Right forelimb (tissue), 1 donor: ENCODE results near the gene MAP3K14.

ENCODE experiments used
- DNase-seq: peaks from one replicate; pipeline ENCODE4 v3.0.0-alpha.2; 2018

MAP3K14 gene

DNA sequence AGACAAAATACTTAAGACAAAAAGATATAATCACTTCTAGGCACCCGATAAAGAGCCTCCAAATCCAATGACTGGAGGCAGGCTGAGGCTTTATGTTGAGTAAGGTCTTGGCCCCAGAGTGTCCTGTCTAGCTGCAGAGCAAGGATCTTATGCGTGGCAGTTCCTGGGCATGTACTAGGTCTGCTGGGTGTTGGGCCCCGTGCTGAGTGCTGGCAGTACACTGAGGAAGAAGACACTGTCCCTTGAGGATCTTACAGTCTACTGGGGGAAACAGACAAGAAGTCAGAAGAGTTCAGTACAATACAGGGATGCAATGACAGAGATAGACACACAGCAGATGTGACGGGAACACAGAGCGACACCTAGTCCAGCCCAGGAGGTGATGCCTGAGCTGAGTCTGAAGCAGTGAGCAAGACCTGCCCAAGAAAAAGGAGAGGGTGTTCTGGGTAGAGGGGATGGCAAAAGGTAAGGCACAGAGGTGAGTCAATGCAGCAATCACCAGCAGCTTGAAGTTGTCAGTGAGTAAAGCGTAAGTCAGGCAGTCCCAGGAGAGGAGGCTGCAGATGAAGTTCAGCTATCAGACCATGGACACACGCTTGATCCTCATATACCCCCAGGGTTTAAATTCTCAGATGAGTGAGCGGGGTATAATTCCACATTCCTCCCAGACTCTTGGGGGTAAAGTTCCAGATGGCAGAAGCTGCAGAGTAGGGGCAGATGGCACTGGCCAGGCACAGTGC, 18.1 kb downstream of the MAP3K14 start:
- DNase-seq: no peak

DNA sequence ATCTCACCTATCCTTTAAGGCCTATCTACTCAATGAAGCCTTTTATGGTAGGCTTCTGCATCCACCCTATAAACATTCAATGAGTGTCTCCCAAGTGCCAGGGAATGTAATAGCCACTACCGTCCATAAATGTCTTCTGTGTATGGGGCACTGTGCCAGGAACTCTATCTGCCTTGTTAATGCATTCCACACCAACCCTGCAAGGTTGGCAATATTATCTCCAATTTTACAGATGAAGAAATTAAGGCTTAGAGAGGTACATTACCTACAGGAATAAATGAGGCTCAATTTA, 20.0 kb downstream of the MAP3K14 start:
- no peak for DNase-seq

DNA sequence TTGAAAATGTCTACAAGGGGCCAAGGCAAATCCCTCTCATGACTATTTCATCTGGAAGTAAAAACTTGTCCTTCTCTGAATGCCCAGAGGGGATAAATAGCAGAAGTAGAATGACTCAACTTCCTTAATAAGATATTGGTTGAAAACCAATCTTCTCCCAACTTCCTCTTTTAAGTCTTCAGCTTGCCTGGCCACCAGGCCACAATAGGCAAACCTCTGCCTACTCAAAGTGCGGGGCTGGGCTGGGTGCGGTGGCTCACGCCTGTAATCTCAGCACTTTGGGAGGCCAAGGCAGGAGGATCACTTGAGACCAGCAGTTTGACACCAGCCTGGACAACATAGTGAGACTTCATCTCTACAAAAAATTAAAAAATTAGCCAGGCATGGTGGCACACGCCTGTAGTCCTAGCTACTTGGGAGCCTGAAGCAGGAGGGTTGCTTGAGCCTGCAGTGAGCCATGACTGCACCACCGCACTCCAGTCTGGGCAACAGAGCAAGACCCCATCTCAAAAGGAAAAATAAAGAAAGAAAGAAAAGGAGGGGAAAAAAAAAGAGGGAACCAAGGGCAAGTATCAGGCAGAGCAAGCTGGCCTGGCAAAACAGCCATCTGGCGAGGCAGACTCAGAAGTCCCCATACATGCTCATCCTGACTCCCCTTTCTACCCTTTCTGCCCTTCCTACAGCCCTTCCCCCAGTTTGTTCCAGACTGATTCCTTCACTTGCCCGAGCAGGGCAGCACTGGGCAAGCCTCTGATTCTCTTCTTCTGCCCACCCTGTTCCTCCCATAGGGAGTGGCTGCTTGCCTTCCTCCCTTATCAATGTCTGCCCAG, 20.6 kb downstream of the MAP3K14 start:
- no peak for DNase-seq

DNA sequence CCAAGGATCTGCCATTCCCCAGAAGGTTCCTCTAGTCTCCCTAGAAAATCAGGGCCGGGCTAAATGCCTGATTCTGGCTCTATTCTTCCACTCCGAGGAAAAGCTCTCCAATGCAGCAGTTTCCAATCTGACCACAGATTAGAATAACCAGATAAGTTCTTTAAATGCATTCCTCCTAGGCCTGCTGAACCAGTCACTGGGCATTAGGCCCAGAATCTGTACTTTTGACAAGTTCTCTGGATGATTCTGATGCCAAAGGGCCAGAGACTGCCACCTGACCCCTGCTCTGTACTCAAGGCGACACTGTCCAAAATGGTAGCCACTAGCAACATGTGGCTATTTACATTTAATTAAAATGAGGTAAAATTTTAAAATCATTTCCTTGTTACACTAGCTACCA, 22.3 kb downstream of the MAP3K14 start:
- no peak for DNase-seq

DNA sequence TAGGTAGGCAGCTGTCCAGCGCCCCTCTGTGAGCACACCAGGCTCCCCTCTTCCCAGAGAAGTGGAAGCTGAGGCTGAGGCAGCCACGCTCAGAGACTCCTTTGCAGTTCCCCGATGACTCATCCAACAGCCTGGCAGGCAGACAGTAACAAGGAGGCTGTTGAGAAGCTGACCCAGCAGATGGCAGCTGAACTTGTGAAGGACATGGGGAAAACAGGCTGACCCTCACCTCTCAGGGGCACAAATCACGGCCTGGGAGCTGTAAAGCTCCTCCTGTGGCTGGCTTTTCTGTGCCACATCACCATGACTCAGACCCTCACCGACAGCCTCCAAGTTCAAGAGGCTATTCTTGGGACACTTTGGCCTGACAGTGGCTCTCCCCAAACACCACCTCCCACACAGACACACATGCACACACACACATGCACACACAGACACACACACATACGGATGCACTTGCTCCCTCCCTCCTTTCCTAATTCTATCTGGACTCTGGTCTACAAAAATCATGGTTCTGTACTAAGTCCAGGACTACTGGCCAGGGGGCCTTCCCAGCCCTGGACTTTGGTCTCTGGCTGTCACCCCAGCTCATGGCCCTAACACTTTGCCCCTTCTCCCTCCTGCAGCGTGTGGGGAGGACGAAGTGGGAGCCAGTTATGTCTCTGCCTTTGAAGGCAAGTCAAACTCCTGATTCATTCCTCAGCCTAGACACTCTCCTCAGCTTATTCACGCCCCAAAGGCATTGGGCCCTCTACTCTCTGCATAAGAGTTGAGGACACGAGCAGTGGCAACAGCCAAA, 23.2 kb downstream of the MAP3K14 start:
- no peak for DNase-seq

DNA sequence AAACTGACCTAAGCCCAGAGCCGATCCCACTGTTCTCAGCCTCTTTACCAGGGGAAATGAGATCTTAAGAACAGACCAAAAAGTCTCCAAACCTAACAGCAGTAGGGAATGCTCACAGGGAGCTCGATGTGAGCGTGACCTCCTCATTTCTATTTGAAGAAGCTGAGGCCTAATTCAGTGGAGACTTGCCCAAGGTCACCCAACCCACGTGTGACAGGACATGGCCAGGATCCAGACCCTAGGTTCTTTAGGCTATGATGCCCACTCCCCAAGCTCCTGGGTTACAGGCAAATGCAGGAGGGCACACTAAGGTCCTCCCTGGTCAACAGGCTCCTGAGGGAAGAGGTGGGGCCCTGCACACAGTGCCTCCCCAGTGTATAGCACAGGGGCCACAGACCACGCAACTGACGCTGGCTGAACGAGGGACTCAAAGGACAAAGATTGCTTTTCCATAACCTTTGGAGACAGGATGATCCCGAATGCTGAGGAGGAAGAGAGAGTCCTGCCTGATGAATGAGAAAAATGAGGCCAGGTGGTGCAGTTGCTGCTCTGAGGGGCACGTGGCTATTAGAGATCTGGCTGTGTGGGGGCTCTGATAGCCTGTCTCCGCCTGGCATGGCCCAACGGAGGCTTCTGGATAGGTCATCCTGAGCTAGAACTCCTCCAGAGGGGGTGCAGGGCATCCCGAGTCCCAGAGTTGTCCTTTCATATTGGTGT, 24.0 kb downstream of the MAP3K14 start:
- no peak for DNase-seq

DNA sequence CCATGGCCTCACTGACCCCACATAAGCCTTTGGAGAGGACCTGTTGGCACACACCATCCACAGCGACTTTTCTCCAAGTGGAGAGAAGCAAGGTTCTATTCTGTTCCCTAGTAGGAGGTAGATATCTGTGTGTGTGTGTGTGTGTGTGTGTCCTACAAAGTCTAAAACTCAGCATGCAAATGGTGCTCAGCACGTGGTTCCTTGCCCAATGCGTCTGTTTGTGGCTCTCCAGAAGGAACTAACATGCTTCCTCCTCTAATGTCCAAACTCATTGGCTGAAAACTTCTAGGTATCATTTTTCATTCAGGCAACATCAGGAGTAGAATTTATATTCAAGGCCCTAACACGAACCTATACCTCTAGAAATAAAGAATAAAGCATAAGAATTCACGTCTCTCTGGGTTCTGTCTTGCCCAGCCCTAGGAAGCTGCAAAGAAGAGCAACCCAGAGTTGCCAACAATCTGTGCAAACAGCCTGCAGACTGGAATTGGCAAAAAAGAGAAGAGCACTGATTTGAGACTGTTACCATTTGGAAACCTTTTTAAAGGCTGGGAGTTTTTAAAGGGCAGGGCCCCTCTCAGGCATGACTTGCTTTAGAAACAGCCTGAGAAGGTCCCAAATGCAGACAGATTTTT, 25.5 kb downstream of the MAP3K14 start:
- DNase-seq: no peak

DNA sequence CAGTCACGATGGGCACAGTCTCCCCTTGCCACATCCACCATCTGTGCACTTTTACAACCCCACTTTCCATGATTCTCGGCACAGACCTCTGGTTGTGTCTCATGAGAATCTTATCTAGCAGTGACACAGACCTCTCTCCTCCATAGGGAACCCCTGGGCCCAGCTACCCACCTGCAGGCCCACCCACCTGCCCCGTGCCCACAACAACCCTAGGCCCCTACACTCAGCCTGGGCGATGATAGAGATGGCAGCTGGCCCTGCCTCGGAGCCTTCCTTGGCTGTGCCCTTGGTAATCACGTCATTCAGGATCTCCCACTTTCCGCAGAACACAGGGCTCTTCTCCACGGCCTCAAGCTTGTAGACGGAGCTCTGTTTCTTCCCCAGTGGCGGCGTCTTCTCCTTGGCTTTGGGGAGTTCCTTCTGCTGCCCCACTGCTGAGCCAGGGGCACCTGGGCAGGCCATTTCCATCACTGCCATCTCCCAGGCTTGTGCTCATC, 26.5 kb downstream of the MAP3K14 start:
- no peak for DNase-seq

DNA sequence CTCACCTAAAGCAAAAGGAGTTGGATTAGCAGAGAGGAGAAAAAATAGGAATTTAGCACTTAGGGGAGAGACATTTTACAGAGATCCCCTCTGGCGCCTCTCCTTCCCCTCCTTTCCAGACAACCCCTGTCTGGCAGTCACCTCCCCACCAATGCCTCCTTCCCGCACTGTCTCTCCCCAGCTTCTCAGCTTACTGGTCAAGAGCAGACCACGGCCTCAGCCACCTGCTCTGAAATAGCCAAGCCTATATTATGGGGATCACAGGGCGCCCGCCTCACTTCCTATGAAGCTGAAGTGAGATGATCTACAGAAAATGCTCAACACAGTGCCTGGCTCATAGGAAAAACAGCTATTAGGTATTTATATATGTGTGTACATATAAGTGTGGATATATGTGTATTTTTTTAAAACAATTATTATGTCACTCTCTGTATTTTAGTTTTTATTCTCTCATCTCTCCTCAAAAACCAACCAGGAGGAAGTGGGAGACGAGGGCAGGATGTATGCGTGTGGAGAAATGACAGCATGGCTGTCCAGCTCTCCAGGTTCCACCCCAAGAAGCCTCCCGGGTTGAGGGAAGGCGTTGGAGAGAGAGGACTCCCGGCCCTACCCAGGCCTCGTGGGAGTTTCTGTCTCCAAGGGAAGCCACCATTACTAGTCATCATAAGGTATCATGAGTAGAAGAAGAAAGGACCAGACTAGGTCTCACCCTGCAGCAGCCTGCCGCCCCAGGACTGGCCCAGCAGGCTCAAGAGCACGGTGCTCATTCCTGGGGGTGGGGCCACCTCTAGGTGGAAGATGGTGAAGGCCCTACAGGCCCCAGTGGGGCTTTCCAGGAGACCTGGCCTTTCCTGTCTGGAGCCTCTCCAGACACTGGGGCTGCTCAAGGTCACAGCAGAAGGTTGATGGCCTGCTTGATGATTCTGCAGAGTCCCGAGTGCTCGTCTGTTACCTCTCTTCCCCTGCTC, 27.2 kb downstream of the MAP3K14 start:
- no peak for DNase-seq

DNA sequence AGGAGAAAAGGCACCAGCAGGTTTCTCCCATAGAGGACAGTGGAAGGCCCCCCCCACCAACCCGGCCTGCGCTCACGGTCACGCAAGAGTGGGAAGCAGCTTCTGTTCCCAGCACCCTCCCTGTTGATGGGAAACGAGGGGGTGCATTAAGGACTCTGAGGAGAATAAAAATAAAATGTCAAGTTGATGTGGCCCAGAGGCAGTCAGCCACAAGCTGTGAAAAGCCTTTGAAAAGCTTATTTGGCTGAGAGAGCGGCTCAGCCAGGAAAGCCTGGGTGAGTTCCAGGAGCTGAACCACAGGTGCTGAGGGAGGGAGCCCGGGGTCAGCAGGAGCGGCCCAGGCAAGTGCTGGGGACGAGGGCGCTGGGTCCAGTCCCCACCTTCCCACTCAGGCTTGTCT, 28.0 kb downstream of the MAP3K14 start:
- DNase-seq: no peak

DNA sequence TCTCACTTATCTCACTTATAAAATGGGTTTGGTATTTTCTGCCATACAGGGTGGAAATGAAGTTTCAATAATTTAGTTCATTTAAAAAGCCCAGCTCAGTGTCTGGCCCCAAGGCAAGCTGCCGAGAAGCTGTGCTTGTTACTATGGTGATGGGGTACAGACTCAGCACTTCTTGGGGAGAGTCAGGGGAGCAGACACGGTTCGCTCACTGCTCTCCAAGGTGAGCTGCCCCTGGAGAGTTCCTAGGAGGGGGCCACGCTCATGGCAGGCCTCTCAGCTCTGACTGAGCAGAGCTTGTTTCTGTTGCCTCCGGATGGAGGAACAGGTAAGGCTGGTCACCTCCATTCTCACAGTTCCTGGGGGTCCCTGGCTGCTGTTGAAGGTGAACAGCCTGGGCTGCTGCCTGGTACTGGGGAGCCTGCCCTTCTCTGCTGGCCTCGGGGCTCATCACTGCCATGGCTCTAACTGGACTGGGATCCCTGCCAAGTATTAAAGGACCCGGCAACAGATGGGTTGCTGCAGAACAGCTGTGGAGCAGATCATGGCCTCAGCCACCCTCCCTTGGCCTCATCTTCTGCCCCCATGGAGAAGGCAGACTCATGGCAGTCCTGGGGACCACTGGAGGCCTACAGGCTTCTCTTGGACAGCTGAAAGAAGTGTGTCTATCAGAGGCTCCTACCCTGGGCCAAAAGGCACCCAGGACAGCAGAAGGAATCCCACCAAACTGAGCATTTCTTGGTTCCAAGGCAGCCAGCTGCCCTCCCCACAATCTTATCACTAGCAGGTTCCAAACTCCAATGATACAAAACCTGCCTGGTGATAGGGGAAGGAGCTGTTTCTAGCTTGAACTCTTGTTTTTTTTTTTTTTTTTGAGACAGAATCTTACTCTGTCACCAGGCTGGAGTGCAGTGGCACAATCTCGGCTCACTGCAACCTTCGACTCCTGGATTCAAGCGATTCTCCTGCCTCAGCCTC, 29.0 kb downstream of the MAP3K14 start:
- DNase-seq: no peak

DNA sequence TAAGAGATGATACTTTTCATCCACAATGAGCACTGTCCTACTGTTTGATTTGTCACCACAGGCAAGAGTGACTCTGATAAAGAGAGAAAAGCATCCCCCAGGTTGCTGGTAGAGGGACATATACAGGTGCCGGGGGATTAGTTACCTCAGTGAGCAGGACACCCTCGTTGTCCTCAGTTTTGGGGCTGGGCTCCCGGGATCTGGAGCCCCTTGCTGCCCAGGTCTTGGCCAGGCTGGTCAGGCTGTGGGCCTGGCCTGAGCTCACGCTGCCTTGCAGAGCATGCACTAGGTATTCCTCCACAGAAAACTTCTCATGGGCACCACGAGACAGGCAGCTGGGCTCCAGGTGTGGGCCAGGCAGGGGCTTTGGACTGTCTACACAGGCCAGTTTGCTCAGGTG, 30.5 kb downstream of the MAP3K14 start:
- no peak for DNase-seq

DNA sequence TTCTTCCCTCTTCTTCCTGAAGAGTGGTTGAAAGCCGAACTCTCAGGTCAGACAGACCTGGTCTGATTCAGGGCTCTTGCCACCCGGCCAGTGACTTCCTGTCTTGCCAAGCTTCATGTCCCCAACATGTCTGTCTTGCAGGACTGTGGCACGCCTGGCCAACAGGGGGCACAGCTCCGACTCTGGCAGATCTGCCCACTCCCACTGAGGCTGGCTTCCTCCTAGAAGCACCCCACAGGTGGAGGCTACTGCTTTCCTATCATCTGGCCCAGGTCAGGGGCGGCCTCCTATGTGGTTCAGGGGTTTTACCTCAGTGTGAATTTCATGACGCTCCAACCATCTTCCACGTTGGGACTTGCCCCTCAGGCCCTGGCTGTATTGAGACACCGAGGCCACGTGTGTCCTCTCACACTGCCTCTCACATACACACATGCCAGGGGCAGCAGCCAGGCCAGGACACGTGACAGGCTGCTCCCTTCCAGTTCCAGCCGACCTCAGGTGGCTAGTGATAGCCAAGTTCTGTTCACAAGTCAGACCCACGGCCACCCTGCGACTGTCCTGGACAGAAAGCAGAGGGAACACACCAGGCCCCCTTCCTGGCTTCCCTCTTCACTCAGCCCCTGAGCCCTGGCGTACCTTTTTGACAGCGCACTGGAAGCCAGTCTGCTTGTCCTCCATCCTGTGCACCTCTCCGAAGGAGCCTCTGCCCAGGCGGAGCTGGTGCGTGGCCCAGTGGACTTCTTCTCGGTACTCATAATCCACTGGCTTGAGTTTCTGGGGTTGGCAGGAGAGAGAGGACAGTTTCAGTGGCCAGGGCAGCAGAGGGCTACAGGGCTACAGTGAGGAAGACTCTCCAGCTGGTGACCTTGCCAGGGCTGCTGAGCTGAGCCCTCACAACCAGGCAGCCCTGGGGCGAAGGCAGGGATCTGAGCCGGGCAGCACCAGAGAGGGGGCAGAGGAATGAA, 32.4 kb downstream of the MAP3K14 start:
- DNase-seq: no peak

DNA sequence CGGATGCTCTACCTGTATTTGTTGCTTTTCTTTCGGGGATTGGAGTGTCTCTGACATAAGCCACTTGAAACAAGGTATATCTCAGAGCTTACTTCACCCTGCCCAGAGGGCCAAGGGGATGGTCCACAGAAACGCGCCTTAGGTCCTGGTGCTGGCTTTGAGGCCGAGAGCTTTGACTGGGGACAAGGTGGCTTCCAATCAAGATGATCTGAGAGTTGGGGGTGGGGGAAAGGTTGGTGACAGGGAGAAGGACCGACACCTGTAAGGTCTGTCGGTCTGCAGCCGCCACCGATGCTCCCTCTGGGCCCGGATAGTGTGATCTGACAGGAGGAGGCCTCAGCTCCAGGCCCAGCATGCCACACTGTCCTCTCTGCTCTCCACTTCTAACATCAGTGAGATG, 33.1 kb downstream of the MAP3K14 start:
- DNase-seq: no peak

DNA sequence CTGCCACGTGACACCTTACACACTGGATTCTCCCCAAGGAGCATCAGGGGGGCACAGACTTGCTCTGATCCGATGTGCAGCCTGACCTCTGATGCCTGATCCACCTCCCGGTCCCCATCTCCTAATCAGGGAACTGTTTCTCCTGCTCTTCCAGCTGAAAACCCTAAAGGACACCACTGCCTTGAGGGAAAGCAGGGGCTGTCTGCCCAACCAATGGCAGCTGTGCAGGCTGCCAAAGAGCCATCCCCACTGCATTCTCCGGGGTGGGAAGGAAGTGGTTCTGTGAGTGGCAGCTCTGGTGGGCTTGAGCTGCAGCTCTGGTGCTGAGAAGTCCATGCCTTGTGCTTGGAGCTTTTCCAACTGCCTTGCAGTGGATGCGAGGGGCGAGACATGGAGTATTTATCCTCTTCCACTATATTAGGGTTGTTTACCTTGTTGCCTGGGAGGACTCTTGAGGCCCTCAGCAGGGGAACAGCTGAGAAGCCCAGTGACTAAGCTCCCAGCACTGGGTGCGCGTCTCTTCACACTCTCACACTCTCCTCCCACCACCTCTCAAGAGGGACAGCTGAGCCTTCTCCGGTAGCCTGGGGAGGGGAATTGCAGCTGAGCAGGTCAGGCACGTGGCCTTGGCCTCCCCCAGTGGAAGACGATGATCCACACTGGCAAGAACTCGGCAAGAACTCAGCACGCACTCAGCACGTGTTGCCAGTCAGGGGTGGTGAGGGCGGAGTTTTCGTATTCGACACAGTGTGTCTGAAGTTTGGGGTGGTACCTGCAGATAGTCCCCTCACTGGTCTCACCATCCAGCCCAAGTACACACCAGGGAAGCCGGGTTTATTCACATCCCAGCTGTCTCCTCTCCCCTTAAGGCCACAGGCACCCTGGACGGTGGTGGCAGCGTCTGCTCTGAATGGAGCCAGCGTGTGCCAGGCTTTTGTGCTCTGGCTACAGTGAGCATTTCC, 33.9 kb downstream of the MAP3K14 start:
- DNase-seq: no peak

DNA sequence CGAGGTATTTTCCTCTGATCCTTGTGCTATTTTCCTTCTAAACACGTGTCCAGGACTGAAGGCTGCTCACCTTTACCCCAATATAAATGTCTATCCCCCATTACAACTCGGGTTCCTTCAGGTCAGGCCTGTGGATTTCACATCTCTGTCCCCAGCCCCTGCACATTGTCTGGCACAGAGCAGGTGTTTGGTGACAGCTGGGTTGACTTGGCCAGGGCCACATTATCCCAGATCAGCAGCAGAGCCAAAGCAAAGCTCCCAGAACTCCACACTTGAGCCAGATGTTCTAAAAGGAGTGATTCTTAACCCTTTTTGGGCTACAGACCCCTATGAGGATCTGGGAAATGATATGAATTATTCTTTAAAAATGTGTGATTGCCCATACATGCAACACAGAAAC, 36.9 kb downstream of the MAP3K14 start:
- no peak for DNase-seq

DNA sequence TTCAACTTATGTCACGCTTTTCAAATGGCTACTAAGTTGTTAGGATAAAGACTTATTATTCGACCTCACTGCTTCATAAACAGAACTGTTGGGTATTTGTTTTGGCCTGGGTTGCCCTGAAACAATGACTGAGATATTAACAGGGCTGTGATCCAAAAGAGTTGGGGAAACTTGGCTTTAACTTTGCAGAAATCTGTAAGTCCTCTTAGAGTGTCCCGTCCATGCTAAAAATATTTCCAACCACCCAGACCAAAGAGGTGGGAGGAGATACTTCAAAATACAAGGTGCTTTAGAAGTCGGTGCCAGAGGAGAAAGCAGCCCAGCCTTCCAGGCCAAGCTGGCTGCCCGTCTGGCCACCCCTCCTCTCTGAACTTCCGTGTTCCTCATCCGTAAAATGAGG, 38.8 kb downstream of the MAP3K14 start:
- DNase-seq: no peak
